Cardiac fibroblast (primary cell): Measurements from ENCODE around the gene CDKAL1.

ENCODE experiments used
- DNase-seq, 2 donors: peaks; one replicate each; pipeline versions ENCODE4 v3.0.0 to v3.0.0-alpha.2; 2010; ENCODE audit warnings: low read depth in 2 of 2
- H3K4me3 ChIP-seq, 2 donors: replicated peaks in 1 of 2; 1 replicate in 1 of 2; 2 replicates in 1 of 2; pipeline ENCODE4 v1.5.1; 2011; ENCODE audit warnings: low read depth in 2 of 2, low read length in 2 of 2, mild to moderate bottlenecking in 2 of 2, moderate library complexity in 1 of 2
- TF ChIP-seq, protein P1 (sequence below): IDR thresholded peaks from one replicate; pipeline ENCODE4 v1.5.1; 2011; ENCODE audit warnings: low read depth, mild to moderate bottlenecking, low read length, inconsistent platforms

CDKAL1 gene

GRCh38 chr6:20698675-20699074 lies 164.4 kb downstream of the CDKAL1 start:
- no peak overlapping the region for H3K4me3 ChIP-seq
- TF ChIP-seq, protein P1, sequence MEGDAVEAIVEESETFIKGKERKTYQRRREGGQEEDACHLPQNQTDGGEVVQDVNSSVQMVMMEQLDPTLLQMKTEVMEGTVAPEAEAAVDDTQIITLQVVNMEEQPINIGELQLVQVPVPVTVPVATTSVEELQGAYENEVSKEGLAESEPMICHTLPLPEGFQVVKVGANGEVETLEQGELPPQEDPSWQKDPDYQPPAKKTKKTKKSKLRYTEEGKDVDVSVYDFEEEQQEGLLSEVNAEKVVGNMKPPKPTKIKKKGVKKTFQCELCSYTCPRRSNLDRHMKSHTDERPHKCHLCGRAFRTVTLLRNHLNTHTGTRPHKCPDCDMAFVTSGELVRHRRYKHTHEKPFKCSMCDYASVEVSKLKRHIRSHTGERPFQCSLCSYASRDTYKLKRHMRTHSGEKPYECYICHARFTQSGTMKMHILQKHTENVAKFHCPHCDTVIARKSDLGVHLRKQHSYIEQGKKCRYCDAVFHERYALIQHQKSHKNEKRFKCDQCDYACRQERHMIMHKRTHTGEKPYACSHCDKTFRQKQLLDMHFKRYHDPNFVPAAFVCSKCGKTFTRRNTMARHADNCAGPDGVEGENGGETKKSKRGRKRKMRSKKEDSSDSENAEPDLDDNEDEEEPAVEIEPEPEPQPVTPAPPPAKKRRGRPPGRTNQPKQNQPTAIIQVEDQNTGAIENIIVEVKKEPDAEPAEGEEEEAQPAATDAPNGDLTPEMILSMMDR = no peak
- DNase-seq = no peak

- TF ChIP-seq, protein P1 = no peak
- DNase-seq = no peak
- H3K4me3 ChIP-seq = no peak overlapping the region
These were observed 165.1 kb downstream of the CDKAL1 start for GRCh38 chr6:20699402-20699801.

- no peak overlapping the region for H3K4me3 ChIP-seq
- DNase-seq = no peak
- TF ChIP-seq, protein P1 = no peak
These were observed 166.1 kb downstream of the CDKAL1 start for GRCh38 chr6:20700375-20700774.

GRCh38 chr6:20702366-20702765 lies 168.1 kb downstream of the CDKAL1 start:
- TF ChIP-seq, protein P1 = no peak
- DNase-seq = no peak
- H3K4me3 ChIP-seq = no peak overlapping the region

DNA sequence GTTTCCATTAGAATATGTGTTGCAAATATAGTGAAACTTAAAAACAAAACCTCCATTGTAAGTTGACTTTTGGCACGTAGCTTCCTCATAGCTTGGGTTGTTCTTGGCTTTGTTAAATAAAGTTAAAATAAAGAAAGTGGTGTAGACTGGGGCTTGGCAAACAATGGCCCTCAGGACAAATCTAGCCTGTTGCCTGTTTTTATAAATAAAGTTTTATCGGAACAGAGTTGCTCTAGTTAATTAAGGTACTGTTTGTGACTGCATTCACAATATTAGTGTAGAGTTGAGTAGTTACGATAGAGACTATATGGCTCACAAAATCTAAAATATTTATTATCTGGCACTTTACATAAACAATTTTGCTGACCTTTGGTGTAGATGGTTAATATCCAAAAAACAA lies 168.8 kb downstream of the CDKAL1 start:
- DNase-seq = no peak
- no peak overlapping the region for H3K4me3 ChIP-seq
- TF ChIP-seq, protein P1 = no peak

- no peak overlapping the region for H3K4me3 ChIP-seq
- TF ChIP-seq, protein P1 = no peak
- peak in 1 of 2 donors; percentile 8 for DNase-seq
These were observed 170.2 kb downstream of the CDKAL1 start for GRCh38 chr6:20704325-20705025.

- DNase-seq = no peak
- H3K4me3 ChIP-seq = no peak overlapping the region
- TF ChIP-seq, protein P1 = no peak
These were observed 171.5 kb downstream of the CDKAL1 start for GRCh38 chr6:20705741-20706140.
